ENCODE measurements around the gene MMRN2.

Gene MMRN2

GRCh38 chr10:86970162-86970981, 13.0 kb upstream of the MMRN2 start:
- in situ Hi-C loops (cut with MboI; ENCODE audit: low sequenced_read_pairs), result no loop called here

- in situ Hi-C loops (cut with MboI; ENCODE audit: low sequenced_read_pairs), result no loop called here
These were observed 12.1 kb upstream of the MMRN2 start for GRCh38 chr10:86969421-86970041.

GRCh38 chr10:86968994-86969355, 11.6 kb upstream of the MMRN2 start:
- in situ Hi-C loops (cut with MboI; ENCODE audit: low sequenced_read_pairs), result no loop called here

GRCh38 chr10:86968271-86968993, 11.0 kb upstream of the MMRN2 start, which contains the start of gene ADIRF:
TSS of gene ADIRF (plus strand) at chr10:86968482. CDS start at chr10:86968545, 63 bp downstream.
- in situ Hi-C loops (cut with MboI; ENCODE audit: low sequenced_read_pairs), result no loop called here

GRCh38 chr10:86967481-86967941, 10.1 kb upstream of the MMRN2 start:
- in situ Hi-C loops (cut with MboI; ENCODE audit: low sequenced_read_pairs), result no loop called here

GRCh38 chr10:86965986-86966654, 8.7 kb upstream of the MMRN2 start:
- in situ Hi-C loops (cut with MboI; ENCODE audit: low sequenced_read_pairs), result no loop called here

GRCh38 chr10:86964847-86965190, 7.4 kb upstream of the MMRN2 start:
- in situ Hi-C loops (cut with MboI; ENCODE audit: low sequenced_read_pairs), result no loop called here

GRCh38 chr10:86964061-86964846, 6.8 kb upstream of the MMRN2 start:
- in situ Hi-C loops (cut with MboI; ENCODE audit: low sequenced_read_pairs), result no loop called here

- in situ Hi-C loops (cut with MboI; ENCODE audit: low sequenced_read_pairs), result no loop called here
These were observed 6.0 kb upstream of the MMRN2 start for GRCh38 chr10:86963341-86963919.

GRCh38 chr10:86962981-86963310, 5.5 kb upstream of the MMRN2 start:
- in situ Hi-C loops (cut with MboI; ENCODE audit: low sequenced_read_pairs), result no loop called here

- in situ Hi-C loops (cut with MboI; ENCODE audit: low sequenced_read_pairs), result no loop called here
These were observed 4.9 kb upstream of the MMRN2 start for GRCh38 chr10:86962136-86962980.

- in situ Hi-C loops (cut with MboI; ENCODE audit: low sequenced_read_pairs), result no loop called here
These were observed 4.2 kb upstream of the MMRN2 start for GRCh38 chr10:86961481-86962091.

- in situ Hi-C loops (cut with MboI; ENCODE audit: low sequenced_read_pairs), result no loop called here
These were observed 3.5 kb upstream of the MMRN2 start for GRCh38 chr10:86960863-86961434.

- in situ Hi-C loops (cut with MboI; ENCODE audit: low sequenced_read_pairs), result no loop called here
These were observed 2.8 kb upstream of the MMRN2 start for GRCh38 chr10:86960003-86960862.

GRCh38 chr10:86959737-86960002, 2.3 kb upstream of the MMRN2 start:
- in situ Hi-C loops (cut with MboI; ENCODE audit: low sequenced_read_pairs), result no loop called here

GRCh38 chr10:86958901-86959736, 1.7 kb upstream of the MMRN2 start:
- in situ Hi-C loops (cut with MboI; ENCODE audit: low sequenced_read_pairs), result no loop called here

Measured in HL-60/S4 treated with phorbol 12-myristate 13-acetate at 8.2 ng/mL for 4 days and 3 days (cell line).